GM19455 (cell line): Measurements from ENCODE around the gene BBS9.

ENCODE experiments used
- ATAC-seq: cut with Tn5 transposase; IDR thresholded peaks from one replicate; pipeline ENCODE4 v1.9.1; 2021; ENCODE audit not compliant: unreplicated experiment

BBS9 gene

GRCh38 chr7:33351709-33352108, 222.3 kb downstream of the BBS9 start:
- ATAC-seq: no peak

GRCh38 chr7:33354201-33354600, 224.8 kb downstream of the BBS9 start:
- ATAC-seq: no peak

- ATAC-seq: no peak
Measured at GRCh38 chr7:33355386-33355785, 226.0 kb downstream of the BBS9 start.

GRCh38 chr7:33356336-33356735, 227.0 kb downstream of the BBS9 start:
- no peak for ATAC-seq

GRCh38 chr7:33357846-33358245, 228.5 kb downstream of the BBS9 start:
- no peak for ATAC-seq

- no peak for ATAC-seq
Measured at GRCh38 chr7:33369888-33370287, 240.5 kb downstream of the BBS9 start.

GRCh38 chr7:33373195-33373594, 243.8 kb downstream of the BBS9 start:
- no peak for ATAC-seq

GRCh38 chr7:33379891-33380525, 250.6 kb downstream of the BBS9 start:
- ATAC-seq: no peak

- ATAC-seq: no peak
Measured at GRCh38 chr7:33388332-33388731, 259.0 kb downstream of the BBS9 start.

- no peak for ATAC-seq
Measured at GRCh38 chr7:33392148-33392547, 262.8 kb downstream of the BBS9 start.

GRCh38 chr7:33393770-33394169, 264.4 kb downstream of the BBS9 start:
- ATAC-seq: no peak

- ATAC-seq: no peak
Measured at GRCh38 chr7:33395340-33395739, 266.0 kb downstream of the BBS9 start.

- no peak for ATAC-seq
Measured at GRCh38 chr7:33399528-33400213, 270.3 kb downstream of the BBS9 start.

GRCh38 chr7:33400214-33400538, 270.8 kb downstream of the BBS9 start:
- no peak for ATAC-seq

GRCh38 chr7:33410266-33410665, 280.9 kb downstream of the BBS9 start:
- ATAC-seq: no peak

- ATAC-seq: no peak
Measured at GRCh38 chr7:33411020-33411419, 281.7 kb downstream of the BBS9 start.

- ATAC-seq: no peak
Measured at GRCh38 chr7:33412331-33412730, 283.0 kb downstream of the BBS9 start.

- ATAC-seq: no peak
Measured at GRCh38 chr7:33418251-33418701, 288.9 kb downstream of the BBS9 start.

- no peak for ATAC-seq
Measured at GRCh38 chr7:33420311-33420940, 291.1 kb downstream of the BBS9 start.

GRCh38 chr7:33421429-33421828, 292.1 kb downstream of the BBS9 start:
- no peak for ATAC-seq

- no peak for ATAC-seq
Measured at GRCh38 chr7:33422141-33422540, 292.8 kb downstream of the BBS9 start.
